Stimulated activated CD4-positive, alpha-beta T cell treated with anti-CD3 and anti-CD28 coated beads, Interleukin-12 subunit alpha, Interleukin-12 subunit beta, amount 100 ng/mL, for 24 hours (primary cell): ENCODE data around the gene PRPF39.
"Not testable (repeated sequence)": the region's sequence is repeated elsewhere in the genome, so short reads cannot be mapped to it uniquely, and the experiment has no call there.

Experiments
- DNase-seq, 2 experiments: peaks; one replicate each; pipeline ENCODE4 v3.0.0-alpha.2; 2020; ENCODE audit warnings: low read depth in 2 of 2

The PRPF39 gene, protein sequence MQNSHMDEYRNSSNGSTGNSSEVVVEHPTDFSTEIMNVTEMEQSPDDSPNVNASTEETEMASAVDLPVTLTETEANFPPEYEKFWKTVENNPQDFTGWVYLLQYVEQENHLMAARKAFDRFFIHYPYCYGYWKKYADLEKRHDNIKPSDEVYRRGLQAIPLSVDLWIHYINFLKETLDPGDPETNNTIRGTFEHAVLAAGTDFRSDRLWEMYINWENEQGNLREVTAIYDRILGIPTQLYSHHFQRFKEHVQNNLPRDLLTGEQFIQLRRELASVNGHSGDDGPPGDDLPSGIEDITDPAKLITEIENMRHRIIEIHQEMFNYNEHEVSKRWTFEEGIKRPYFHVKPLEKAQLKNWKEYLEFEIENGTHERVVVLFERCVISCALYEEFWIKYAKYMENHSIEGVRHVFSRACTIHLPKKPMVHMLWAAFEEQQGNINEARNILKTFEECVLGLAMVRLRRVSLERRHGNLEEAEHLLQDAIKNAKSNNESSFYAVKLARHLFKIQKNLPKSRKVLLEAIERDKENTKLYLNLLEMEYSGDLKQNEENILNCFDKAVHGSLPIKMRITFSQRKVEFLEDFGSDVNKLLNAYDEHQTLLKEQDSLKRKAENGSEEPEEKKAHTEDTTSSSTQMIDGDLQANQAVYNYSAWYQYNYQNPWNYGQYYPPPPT

DNA sequence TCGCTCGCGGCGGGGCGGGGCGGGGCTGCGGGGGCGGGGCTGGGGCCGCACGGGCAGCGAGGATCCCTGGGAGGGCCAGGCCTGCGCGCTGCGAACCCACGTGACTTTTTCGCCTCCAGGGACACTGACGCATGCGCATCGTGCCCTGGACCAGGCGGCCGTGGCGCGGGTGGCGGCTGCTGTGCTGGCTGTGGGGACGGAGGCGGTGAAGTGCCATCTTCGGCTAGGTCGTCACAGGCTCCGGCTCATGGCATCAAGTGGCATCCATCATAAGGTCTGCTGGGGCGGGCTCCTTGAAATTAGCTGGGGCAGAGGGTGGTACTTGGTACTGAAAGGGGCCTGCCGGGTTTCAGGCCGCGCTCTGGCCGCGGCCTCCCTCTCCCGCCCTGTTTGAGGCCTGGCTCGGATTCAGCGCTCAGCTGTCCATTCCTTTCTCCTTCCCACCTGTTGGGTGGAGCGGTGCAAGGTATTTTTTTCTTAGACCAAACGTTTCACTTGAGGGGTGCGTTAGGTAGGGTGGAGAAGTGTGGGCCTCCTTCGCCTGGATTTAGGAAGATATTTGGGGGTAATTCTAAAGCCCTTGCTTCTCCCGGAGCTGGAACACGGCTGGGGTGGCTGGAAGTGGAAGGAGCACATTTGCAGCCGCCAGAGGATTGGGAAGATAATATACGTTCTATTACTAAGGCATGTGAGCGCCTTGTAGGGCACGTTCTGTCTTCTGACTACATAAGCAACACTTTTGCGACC lies at the start of gene PRPF39:
PRPF39 (plus strand) TSS at position 141 of the 747 bp plus-strand sequence. CDS start 11,124 bp downstream, outside the sequence.
- DNase-seq = peak; percentile 88 to 90

DNA sequence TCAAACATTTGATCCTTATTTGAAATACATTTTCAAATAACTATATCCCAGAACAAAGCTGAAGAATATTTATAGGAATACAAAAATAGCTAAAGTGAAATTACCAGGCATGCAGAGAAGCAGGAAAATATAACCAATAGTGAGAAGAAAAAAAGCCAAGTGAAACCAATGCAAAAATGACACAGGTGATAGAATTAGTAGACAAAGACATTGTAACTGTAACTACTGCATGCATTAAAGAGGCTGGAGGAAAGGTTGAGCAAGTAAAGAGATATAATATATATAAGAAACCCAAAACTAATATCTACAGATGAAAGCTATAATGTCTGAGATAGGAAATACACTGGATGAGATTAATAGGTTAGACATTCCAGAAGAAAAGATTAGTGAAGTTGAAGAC lies 49.2 kb upstream of the PRPF39 start:
- no peak for DNase-seq

DNA sequence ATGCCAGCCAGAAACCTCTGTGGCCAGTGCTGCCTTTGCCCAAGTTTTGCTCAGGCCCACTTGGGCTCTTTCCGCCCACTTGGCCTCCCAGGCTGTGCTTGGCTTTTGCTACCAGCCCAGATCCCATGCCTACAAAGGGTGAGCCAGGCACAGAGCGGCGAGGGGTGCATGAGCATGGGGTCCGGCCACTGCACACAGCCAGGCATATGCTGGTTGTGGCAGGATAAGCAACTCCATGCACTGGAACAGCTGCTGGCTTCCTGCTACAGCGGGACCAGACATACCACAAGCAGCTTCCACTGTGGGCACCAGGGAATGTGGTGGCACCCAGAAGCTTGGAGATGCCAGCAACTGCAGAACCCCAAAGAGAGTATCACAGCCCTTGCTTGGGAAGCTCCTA lies 45.7 kb upstream of the PRPF39 start:
- DNase-seq = no peak

DNA sequence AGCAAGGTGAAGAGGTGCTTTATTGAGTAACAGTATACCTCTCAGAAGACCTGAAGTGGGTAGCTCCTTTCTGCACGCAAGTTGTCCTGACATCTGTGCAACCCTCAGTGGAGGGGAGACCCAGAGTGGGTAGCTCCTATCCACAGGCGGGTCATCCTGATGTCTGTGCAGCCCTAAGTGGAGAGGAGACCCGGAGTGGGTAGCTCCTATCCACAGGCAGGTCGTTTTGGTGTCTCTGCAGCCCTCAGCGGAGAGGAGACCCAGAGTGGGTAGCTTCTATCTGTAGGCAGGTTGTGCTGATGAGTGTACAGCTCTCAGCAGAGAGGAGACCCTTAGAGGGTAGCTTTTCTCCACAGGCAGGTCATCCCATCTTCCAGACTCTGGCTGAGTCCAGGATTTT lies 45.1 kb upstream of the PRPF39 start:
- DNase-seq = no peak

DNA sequence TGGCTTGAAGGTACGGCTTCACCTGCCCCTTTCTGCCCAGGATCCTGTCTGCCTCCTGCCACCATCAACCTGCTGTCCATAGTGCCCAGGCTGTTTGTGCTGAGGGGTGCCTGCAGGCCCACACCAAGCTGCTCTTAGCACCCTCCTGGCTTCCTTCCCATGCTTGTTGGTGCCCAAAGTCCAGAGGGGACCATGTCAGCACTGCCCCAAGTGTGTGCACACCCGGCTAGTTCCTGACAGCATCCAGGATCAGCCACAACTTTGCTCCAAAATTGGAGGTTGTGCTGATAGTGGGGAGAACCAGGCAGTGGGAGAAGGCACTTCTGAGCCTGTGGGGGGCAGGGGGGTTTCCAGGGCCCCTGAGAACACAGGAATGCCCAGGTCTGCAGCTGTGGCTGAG lies 44.5 kb upstream of the PRPF39 start:
- no peak for DNase-seq

DNA sequence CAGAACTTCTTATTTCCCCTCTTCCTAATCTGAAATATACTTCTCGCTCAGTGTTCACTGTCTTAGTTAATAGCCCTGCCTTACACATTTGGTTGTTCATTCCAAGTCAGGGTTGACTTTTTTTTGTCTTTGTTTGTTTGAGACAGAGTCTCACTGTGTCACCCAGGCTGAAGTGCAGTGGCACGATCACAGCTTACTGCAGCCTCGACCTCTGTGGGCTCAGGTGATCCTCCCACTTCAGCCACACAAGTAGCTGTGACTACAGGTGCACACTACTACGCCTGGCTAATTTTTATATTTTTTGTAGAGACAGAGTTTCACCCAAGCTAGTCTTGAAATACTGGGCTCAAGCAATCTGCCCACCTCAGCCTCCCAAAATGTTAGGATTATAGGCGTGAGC lies 42.3 kb upstream of the PRPF39 start:
- DNase-seq = no peak

DNA sequence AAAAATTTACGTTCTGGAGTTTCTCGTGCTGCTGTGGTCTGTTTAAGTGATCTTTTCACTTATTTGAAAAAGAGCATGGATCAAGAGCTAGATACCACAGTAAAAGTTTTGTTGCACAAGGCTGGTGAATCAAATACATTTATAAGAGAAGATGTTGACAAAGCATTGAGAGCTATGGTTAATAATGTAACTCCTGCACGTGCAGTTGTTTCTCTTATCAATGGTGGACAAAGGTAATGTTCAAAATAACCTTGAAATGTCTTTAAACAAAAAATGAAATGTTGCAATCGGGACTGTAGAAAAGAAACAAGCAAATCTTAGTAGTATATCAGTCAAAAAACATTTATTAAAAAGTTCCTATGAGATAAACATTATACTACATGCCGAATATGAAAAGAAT lies 39.3 kb upstream of the PRPF39 start:
- no peak for DNase-seq

DNA sequence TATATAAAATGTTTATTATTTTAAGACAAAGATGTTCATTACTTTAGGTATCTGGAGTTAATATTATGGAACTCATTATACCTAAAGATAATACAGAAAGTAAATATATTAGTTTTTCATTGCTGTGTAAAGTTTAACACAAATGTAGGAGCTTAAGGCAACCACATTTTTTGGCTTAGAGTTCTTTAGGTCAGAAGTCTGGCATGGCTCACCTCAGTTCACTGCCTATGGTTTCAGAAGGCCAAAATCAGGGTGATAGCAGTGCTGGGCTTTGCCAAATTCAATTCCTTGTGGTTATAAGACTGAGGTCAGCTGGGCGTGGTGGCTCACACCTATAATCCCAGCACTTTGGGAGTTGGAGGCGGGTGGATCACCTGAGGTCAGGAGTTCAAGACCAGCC lies 35.5 kb upstream of the PRPF39 start:
- DNase-seq = no peak

DNA sequence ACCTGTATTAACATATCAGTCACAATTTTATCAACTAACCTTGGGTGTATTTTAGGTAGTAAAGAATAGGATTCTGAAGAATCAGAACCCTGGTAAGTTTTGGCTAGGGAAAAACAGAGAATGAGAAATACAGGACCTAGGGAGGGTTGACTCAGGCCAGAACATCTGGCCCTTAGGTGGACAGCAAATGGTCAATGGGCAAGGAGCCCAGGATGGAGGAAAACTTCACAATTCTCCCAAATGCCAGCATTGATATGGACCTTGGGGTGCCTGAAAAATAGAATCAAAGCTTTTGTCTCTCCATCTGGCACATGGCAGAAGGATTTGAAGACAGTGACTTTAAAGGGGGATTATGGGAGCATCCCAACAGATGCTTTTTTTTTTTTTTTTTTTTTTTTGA lies 32.7 kb upstream of the PRPF39 start:
- no peak for DNase-seq

DNA sequence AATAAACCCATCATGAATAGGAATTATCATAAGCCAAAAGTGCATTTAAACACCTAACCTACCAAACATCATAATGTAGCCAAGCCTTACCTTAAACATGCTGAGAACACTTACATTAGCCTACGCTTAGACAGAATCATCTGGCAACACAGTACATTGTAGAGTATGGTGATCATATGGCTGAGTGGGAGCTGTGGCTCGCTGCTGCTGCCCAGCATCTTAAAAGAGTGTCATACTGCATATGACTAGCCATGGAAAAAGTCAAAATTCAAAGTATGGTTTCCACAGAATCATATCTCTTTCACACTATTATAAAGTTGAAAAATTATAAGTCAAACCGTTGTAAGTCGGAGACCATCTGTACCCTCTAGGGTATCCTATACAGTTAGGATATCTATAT lies 32.0 kb upstream of the PRPF39 start:
- DNase-seq = no peak

DNA sequence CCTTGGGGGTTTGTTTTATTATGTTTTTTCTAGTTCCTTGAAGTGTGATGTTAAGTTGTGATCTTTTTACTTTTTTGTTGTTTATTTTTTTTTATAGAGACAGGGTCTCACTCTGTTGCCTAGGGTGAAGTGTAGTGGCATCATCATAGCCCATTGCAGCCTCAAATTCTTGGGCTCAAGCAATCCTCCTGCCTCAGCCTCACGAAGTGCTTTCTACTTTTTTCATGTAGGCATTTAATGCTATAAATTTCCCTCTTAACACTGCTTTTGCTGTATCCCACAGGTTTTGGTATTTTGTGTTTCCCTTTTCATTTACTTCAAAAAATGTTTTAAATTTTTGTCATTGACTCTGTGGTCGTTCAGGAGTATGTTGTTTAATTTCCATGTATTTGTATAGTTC lies 26.6 kb upstream of the PRPF39 start:
- no peak for DNase-seq

DNA sequence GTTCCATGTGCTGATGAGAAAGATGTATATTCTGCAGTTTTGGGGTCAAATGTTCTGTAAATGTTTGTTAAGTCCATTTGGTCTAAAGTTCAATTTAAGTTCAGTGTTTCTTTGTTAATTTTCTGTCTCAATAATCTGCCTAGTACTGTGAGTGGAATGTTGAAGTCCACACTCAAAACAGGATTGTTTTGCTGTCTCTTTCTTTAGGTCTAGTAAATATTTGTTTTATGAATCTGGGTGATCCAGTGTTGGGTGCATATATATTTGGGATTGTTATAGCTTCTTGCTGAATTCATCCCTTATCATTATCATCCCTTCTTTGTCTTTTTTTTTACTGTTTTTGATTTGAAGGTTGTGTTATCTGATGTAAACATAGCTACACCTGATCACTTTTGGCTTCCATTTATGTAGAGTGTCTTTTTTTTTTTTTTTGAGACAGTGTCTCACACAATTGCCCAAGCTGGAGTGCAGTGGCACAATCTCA lies 26.0 kb upstream of the PRPF39 start:
- DNase-seq = no peak

DNA sequence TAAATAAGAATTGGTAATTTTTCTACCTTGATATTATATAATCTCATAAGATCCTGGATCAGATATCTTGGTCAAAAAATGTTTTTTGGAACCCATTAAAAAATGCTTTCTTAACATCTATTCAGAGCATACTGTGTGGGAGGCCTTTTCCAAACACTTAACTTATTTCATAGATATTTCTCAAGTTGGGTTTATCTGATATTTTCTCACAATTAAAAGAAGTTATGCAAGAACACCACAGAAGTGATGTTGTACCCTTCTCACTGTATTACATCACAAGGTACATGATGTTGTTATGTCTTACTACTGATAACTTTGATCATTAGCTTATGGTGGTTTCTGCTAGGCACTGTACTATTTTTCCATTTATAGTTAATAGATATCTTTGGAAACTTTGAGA lies 23.4 kb upstream of the PRPF39 start:
- no peak for DNase-seq

DNA sequence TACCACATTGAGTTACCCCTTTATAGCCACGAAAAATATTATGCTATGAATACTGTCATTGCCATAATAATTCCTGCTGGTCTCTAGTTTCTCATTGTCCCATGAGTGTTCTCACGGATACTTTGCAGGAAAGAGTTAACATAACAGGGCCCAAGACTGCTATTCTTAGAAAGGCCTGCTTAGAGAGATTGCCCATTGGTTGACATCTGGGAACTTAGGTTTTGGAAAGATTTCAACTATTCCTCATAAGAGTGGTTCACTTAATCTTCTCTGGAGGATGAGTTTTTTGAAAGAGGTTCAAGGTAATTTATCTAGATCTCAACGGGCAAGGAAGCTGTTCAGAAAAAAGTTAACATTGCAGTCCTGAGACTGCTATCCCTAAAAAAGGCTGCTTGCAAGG lies 18.4 kb upstream of the PRPF39 start:
- DNase-seq = no peak

DNA sequence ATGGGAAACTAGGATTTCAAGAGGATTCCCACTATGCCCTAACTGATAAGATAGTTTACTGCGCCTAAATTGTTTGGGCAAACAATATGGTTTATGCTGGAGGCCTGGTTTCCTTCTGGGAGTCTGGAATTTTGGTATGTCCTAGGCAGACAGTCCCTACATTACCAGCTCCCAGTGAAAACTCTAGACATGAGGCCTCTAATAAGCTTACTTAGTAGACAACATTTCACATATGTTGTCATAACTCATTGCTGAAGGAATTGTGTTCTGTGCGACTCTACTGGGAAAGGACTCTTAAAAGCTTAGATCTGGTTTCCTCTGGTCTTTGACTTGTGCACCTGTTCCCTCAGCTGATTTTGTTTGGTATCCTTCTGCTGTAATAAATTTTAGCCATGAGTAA lies 18.0 kb upstream of the PRPF39 start:
- DNase-seq = no peak

DNA sequence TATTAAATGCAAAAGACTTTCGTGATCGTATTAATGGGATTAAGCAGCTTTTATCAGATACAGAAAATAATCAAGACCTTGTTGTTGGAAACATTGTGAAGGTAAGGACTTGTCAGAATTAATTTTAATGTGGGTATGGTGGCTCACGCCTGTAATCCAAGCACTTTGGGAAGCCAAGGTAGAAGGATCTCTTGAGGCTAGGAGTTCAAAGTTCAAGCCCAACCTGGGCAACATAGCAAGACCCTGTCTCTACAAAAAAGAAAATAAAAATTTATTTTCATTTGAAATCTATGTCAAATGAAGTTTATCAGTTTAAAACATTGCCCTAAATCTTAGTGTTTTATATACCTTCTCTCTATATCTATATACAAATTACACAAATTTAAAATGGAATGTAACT lies 17.2 kb upstream of the PRPF39 start:
- no peak for DNase-seq

DNA sequence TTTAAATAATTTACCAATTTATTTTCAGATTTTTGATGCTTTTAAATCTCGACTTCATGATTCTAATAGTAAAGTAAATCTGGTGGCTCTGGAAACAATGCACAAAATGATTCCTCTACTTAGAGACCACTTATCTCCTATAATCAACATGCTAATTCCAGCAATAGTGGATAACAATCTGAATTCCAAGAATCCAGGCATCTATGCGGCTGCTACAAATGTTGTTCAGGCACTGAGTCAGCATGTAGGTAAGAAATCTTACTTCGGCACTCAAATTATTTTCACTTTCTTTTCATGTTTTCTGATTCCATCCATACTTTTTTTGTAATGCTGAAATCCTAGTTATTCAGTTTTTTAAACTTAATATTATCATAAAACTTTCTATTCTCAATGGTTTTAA lies 15.5 kb upstream of the PRPF39 start:
- DNase-seq = no peak

DNA sequence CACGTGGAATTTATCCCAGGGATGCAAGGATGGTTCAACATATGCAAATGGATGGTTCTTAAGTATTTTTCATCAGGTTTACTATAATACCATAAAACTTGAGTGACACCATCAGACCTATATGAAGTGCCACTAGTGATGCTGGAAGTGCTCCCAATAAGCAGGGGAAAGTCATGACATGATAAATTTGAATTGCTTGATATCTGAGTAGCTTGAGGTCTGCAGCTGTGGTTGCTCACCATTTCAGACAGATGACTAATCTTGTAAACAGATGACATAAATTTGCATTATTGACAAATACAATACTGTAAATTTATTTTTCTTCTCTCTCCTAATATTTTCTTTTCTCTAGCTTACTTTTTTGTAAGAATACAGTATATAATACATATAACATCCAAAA lies 13.7 kb upstream of the PRPF39 start:
- no peak for DNase-seq

DNA sequence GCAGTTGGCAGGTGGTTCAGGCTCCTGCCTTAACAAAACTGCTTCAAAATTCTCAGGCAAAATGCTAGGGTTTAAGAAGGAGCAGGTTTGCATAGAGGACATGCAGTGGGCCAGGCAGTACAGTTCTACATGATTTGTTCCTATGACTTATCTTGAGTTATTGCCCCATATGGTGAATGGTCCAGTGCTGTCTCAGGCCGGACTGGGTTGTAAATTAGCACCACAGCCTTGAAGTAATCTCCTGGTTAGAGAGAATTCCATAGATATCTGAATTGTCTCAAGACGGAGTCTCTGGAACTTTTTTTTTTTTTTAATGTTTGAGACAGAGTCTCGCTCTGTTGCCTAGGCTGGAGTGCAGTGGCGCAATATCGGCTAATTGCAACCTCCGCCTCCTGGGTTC lies 11.8 kb upstream of the PRPF39 start:
- DNase-seq = no peak

DNA sequence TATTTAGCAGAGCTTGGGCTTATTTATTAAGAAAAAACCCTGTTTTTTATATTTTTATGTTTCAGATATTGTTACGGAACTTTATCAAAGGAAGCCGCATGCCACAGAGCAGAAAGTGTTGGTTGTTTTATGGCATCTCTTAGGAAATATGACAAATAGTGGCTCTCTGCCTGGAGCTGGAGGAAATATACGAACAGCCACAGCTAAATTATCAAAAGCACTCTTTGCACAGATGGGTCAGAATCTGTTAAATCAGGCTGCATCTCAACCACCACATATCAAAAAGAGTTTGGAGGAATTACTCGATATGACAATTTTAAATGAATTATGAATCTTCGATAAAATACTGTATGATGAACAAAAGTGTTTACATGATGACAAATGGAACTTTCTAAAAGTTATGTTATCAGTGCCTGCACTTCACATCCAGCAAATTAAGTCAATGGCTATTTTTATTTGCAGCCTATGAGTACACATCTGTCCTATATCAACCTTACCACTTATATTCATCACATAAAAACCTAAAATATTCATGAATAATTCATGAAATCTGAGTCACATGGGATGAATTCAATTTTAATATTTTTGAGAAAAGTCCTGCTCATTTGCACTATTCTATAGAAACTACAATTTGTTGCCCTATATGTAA lies 10.6 kb upstream of the PRPF39 start:
- no peak for DNase-seq

DNA sequence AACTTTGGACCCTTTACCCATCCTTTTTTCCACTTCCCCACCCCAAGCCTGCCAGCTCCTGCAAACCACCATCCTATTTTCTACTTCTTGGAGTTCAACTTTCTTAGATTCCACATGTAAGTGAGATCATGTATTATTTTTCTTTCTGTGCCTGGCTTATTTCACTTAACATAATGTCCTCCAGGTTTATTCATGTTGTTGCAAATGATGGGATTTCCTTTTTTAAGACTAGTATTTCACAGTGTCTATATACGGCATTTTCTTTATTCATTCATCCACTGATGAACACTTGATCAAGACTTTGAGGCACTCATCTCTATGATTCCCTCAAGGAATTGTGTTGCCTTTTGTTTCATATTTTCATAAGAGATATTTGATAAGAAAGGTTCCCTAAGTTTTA lies 5.6 kb upstream of the PRPF39 start:
- DNase-seq = no peak

DNA sequence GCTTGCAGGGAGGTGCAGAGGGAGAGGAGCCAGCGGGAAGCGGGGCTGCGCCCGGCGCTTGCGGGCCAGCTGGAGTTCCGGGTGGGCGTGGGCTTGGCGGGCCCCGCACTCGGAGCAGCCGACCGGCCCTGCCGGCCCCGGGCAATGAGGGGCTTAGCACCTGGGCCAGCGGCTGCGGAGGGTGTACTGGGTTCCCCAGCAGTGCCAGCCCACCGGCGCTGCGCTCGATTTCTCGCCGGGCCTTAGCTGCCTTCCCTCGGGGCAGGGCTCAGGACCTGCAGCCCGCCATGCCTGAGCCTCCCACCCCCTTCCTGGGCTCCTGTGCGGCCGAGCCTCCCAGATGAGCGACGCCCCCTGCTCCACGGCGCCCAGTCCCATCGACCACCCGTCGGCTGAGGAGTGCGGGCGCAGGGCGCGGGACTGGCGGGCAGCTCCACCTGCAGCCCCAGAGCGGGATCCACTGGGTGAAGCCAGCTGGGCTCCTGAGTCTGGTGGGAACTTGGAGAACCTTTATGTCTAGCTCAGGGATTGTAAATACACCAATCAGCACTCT lies 3.4 kb upstream of the PRPF39 start:
- DNase-seq = not testable (repeated sequence)
